HG03565 (cell line): ENCODE measurements around the gene S100A5.
"Not testable (repeated sequence)": the region's sequence is repeated elsewhere in the genome, so short reads cannot be mapped to it uniquely, and the experiment has no call there.

Experiments
- ATAC-seq: cut with Tn5 transposase; IDR thresholded peaks from one replicate; pipeline ENCODE4 v1.9.1; 2021; ENCODE audit warnings: mild to moderate bottlenecking, moderate library complexity; ENCODE audit not compliant: unreplicated experiment

S100A5 gene, protein sequence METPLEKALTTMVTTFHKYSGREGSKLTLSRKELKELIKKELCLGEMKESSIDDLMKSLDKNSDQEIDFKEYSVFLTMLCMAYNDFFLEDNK

DNA sequence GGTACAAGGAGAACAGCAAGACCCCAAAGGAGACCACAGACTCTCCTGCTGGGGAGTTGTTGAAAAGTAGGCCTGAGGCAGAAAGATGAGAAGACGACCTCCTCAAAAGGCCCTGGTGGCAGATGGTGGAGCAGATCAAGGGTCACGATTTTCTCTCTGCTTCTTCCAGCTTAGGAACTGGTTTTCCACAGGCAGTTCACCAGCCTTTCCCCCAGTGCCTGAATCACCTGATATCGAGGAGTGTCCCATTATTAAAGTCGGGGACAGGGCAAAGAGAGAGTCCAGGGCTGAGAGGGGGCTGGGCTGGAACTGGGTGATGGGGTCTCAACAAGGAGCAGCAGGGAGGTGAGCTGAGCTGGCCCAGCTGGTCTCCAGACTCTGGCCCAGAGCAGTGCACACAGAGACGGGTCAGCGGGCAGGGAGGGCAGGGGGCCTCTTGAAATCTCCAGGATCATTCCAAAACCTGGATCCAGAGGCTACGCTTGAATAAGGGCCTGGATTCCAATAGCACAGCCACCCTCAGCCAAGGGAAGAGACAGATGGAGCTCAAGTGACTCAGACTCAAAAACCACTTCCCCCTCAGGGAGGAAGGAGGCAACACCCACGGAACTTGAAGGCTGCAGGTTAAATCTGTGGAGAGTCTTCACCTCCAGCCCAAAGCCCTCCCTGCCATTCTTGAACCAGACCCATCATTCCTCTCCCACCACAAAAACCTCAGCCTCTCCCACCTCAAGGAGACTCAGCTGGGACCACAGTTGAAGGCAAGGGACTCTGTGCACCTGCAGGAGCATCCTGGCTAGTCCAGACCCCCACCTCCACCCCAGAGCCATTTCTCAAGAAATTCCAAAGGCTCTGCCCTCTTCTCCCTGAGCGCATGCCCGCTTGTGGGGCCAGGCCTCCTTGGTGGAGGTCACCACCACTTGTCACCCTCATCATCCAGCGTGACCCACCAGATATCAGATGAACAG, at the start of gene S100A5:
S100A5 (minus strand) TSS at position 541 of the 968 bp plus-strand sequence. CDS start 743 bp downstream, outside the sequence.
- ATAC-seq: no peak

DNA sequence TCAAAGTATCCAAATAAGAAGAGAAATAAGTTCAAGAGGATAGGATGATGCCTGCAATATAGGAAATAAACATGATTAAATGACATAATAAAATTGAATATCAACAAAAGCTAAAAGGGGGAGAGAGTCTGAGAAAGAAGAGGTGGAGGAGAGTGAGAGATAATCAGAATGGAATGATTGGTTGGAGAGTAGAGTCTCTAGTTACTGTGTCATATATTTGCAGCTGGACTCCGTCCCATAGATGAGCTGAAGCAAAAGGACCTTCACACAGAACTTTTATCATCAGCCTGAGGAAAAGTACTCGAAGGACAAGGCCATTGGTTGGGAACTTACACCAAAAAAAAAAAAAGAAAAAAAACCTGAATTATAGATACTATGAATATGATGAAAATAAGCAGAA, 47.7 kb upstream of the S100A5 start:
- ATAC-seq: no peak

DNA sequence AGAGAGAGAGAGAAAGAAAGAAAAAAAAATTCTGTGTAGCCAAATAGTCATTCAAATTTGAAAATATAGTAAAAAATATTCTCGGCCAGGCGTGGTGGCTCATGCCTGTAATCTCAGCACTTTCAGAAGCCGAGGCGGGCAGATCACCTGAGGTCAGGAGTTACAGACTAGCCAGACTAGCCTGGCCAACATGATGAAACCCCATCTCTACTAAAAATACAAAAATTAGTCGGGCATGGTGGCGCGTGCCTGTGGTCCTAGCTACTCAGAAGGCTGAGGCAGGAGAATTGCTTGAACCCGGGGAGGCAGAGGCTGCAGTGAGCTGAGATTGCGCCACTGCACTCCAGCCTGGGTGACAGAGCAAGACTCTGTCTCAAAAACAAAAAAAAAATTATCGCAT, 47.3 kb upstream of the S100A5 start:
- ATAC-seq: not testable (repeated sequence)

DNA sequence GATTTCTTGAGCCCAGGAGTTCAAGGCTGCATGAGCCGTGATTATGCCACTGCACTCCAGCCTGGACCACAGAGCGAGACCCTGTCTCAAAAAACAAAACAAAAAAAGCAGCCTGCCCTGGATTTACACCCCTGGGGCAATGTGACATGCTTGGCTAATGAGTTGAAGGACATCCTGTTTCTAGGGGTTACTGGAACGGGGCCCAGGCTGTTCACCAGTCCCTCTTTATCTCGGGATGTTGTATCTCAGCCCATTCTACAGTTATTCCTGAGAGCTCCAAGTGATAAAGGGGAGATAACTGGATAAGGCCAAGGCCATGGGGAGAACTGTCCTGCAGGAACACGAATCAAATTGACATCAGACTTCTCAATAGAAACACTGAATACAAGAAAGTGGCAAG, 46.6 kb upstream of the S100A5 start:
- no peak for ATAC-seq

DNA sequence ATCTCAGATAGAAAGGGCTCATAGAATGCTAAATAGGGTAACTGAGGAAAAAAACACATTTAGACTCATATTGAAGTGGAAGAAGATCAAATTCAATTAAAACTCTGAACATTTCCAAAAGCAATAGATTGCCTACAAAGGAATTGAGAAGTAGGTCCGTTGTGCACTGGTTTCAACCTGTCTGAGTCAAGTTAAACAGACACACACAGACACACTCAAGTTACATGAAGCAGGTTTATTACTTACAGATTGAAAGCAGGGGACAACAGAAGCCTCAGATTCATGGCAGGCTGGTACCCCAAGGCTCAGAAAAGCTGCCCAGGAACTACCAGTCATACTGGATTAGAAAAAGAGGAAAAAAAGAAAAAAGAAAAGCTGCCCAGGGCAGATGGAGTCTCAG, 45.6 kb upstream of the S100A5 start:
- no peak for ATAC-seq

DNA sequence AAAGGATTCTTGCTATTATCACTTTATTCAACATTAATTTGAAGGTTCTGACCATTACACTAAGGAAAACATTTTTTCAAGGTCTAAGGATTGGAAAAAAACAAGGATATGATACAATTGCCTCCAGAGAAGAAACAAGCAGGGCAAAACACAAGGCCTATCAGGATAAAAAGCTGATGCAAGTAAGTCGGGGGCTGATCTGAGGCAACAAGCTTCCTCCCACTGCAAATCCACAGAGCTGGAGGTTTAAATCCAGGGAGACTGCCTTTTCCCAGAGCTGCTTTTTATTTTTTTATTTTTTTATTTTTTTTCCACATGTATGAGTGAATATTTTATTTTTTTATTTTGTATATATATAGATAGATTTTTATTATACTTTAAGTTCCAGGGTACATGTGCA, 44.3 kb upstream of the S100A5 start:
- no peak for ATAC-seq

DNA sequence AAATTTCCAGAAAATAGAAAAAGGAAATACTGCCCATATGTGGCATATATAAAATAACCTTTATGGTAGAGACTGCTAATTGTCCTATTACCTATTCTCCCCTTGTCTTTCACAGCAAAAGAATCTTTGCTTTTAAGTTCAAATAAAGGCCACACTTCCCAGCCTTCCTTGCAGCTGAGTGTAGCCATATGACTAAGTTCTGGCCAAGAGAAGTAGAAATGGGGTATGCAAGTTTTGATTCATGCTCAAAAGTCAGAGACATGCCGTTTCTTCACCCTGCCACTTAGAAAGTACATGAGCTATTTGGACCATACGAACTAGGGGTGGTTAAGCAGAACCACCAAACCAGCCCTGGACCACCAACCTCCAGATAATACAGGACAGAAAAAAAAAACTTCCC, 43.2 kb upstream of the S100A5 start:
- ATAC-seq: no peak

DNA sequence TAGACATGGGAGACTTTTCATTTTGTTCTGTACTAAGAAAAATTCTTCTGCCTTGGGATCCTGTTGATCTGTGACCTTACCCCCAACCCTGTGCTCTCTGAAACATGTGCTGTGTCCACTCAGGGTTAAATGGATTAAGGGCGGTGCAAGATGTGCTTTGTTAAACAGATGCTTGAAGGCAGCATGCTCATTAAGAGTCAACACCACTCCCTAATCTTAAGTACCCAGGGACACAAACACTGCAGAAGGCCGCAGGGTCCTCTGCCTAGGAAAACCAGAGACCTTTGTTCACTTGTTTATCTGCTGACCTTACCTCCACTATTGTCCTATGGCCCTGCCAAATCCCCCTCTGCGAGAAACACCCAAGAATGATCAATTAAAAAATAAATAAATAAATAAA, 42.8 kb upstream of the S100A5 start:
- ATAC-seq: not testable (repeated sequence)

DNA sequence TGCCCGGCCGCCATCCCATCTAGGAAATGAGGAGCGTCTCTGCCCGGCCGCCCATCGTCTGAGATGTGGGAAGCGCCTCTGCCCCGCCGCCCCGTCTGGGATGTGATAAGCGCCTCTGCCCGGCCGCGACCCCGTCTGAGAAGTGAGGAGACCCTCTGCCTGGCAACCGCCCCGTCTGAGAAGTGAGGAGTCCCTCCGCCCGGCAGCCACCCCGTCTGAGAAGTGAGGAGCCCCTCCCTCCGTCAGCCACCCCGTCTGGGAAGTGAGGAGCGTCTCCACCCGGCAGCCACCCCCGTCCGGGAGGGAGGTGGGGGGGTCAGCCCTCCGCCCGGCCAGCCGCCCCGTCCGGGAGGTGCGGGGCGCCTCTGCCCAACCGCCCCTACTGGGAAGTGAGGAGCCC, 42.1 kb upstream of the S100A5 start:
- ATAC-seq: not testable (repeated sequence)

DNA sequence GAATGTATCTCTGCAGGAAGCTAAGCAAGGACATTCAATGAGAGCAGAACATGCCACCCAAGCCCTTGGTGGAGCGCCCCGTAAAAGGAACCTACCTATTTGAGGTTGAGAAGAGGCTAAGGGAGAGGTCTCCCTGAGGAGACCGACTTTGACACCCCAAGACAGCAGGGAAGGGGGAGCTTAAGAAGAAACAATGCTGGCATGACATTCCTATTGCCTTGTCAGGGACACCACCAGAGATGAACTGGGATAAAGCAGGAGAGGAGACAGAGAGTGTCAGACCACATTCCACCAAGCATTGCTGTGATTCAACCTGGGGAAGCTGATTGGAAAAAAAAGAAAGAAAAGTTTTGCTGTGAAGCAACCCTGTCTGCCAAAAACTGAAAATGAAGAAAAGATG, 38.2 kb upstream of the S100A5 start:
- ATAC-seq: no peak

DNA sequence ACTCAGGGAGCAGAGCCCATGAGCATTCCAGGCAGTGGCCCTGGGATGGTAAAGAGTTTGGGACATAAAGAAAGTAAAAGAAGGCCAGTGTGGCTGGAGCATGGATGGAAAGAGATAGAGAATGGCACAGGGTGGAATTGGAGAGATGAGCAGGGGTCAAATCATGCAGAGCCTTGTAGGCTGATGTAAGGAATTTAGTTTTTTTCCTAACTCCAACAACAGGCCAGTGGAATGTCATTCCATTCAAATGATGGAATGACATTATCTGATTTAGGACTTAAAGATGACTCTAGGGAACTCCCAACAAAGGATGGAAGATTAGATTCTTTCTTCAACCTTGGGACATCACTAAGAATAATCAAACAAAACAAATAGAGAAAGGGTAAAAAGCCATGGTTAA, 37.8 kb upstream of the S100A5 start:
- no peak for ATAC-seq

DNA sequence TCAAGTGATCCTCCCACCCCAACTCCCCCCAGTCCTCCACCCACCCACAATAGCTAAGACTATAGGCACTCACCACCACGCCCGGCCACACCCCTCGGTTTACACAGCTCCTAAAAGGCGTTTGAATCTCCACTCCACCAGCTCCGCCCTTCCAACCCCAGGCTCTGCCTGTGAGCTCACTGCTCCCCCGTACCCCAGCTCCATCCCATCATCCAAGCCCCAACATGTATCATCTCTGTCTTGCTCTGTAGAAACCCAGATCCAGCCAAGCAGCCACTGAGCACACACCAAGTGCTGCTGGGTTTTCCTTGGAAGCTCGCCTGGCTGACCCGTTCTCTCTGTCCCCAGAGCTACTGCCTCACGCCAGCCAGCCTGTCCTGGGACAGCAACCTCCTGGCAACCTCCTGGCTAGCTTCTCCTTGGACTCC, 36.9 kb upstream of the S100A5 start:
- ATAC-seq: no peak

DNA sequence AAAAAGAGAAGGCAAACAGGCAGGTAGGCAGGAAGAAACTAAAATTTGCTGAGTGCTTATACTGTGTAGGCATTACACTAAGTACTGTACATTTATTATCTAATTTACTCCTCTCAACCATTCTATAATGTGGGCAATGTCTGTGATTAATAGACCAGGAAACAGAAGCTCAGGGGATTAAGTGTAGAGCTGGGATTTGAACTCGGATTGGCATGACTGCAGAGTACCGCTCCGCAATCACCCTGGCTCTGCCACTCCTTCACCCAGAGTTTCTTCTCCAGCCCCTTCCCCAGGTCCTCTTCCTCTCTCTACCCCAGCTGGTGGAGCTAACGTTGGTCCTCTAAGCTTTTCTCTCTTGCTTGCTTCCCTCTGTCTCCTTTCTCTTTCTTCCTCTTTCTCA, 36.4 kb upstream of the S100A5 start:
- no peak for ATAC-seq

DNA sequence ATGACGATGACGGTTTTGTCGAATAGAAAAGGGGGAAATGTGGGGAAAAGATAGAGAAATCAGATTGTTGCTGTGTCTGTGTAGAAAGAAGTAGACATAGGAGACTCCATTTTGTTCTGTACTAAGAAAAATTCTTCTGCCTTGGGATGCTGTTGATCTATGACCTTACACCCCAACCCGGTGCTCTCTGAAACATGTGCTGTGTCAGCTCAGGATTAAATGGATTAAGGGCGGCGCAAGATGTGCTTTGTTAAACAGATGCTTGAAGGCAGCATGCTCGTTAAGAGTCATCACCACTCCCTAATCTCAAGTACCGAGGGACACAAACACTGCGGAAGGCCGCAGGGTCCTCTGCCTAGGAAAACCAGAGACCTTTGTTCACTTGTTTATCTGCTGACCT, 34.8 kb upstream of the S100A5 start:
- ATAC-seq: not testable (repeated sequence)

DNA sequence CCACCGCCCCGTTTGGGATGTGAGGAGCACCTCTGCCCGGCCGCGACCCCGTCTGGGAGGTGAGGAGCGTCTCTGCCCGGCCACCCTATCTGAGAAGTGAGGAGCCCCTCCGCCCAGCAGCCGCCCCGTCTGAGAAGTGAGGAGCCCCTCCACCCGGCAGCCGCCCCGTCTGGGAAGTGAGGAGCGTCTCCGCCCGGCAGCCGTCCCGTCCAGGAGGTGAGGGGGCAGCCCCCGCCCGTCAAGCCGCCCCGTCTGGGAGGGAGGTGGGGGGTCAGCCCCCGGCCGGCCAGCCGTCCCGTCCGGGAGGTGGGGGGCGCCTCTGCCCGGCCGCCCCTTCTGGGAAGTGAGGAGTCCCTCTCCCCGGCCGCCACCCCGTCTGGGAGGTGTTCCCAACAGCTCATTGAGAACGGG, 34.4 kb upstream of the S100A5 start:
- not testable (repeated sequence) for ATAC-seq

DNA sequence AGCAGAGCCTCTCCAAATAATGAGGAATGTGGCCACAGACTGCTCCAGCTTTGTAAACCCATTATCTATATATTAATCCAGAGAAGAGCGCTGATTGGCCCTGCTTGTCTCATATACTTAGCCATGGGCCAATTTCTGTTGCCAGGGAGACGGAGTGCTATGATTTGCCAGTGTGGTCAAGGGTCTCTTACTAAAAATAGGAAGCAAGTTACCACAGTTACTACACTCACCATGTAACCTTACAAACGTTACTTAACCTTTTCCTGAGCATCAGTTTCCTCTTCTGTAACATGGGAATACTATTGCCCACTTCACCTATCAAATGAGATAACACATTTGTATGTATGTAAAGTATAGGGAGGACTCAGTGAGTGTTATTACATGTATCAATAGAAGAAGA, 32.6 kb upstream of the S100A5 start:
- ATAC-seq: no peak

DNA sequence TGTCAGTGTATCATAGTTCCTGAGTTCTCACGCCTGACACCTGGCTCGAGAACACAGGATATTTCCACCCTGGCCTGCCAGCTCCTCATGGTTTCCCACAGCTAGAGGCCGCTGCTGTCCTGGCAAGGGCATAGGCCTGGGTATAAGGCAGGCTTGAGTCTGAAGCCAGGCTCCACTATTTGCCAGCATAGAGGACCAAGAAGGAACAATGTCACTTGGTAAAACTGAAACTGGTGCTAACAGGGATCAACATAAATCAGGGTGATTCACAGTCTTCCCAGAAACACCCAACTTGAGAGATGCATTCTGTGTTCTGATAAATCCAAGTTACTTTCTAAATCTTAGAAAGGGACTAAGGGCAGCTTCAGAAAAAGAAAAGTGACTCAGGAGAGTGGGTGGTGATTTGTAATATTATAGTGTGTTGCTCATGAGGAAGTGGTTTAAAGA, 31.9 kb upstream of the S100A5 start:
- ATAC-seq: peak; percentile 55

DNA sequence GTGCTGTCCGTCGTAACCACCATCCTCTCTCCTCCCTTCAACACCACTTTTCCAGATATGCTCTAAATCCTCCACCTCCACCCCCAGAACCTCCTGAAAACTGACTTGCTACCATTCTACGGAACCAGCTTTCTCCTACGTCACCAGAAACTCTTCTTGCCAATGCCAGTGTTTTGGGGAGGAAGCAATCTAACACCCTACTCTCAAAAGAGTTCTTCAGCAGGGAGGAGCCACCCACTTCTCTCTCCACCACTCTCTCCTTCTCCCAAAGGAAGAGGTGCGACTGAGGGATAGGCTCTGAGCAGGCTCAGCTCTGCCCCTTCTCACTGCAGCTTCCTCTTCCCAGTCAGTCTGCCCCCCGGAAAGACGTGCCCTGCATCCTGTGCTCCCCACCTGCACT, 31.0 kb upstream of the S100A5 start:
- ATAC-seq: no peak

DNA sequence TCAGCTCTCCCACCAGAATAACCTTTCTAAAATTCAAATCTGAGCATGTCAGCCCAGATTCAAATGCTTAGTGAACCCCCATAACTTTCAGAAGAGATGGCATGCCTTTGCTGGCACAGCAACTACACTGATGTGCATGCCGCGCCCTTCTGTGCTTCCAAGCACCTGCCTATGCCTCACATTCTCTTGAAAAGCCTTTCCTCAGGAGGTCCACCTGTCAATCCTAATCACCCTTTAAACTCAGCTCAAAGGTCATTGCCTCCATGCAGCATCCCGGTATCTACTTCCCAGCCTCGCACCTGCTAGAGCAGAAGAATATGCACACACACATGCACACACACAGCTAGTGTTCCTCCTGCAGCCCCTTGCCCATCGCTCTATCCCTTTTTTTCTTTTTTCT, 30.1 kb upstream of the S100A5 start:
- ATAC-seq: no peak

DNA sequence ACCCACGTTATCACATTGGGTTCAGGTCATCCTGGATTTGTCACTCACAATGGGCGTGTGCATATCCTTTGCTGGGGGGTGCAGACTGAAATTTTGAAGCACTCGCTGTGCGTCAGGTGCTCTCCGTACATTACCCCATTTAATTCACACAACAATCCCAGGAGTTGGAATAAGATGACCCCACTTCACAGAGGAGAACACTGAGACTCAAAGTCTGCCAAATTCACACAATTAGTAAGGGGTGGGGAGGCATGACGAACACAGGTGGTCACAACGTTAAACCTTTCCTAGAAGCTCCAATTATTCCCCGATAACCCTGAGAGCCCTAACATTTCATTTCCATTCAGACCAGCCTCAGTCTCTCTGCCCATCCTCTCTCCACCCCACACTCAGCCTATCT, 28.7 kb upstream of the S100A5 start:
- ATAC-seq: no peak

DNA sequence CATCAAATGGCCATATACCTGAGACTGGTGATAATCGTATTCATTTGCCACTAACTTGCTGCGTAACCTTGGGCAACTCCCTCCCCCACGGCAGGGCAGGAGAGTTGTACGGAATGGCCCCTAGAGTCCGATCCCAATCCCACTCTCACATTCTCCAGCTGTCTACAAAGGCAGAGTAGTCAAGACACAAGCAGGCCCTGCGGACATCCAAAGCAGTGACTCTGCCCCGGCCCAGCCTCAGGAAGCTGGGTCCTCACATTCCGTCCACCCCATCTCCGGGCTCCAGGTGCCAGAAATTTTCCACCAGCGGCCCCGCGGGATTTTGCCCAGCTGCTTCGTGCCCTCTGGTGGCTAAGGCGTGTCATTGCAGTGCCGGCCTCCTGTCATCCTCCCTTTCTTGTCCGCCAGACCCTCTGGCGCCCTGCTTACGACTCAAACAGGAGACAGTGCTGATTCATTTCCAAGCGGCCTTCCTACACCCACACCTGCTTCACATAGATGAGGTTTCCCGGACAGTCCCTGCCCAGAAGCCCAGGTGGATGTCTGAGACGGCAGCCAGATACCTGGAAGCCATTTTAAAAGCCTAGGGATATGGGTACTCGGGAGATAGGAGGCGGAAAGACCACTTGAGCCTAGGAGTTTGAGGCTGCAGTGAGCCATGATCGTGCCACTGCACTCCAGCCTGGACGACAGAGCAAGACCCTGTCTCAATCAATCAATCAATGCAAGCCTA, 27.8 kb upstream of the S100A5 start:
- no peak for ATAC-seq
